ENCODE results near the gene CD37.
A peak's percentile ranks its signal among the peaks of the same experiment; 100 is the strongest.

Gene CD37

GRCh38 chr19:49383599-49383998 is 48.4 kb downstream of the CD37 start:
- DNase-seq = no peak

- DNase-seq = peak; percentile 50
These were observed 52.7 kb downstream of the CD37 start, which contains the start of gene KASH5 for GRCh38 chr19:49387936-49388372. Gene KASH5 (plus strand): TSS chr19:49388249. CDS start chr19:49390884, 2,635 bp downstream.

- DNase-seq = no peak
These were observed 54.2 kb downstream of the CD37 start for GRCh38 chr19:49389406-49389805.

Data from fibroblast of skin of scalp (primary cell).